Activated CD4-positive, alpha-beta T cell treated with anti-CD3 and anti-CD28 coated beads, Interleukin-2, amount 50 U/mL, for 16 hours (primary cell): Measurements from ENCODE around the gene KANSL1.
"Not testable (repeated sequence)": the region's sequence is repeated elsewhere in the genome, so short reads cannot be mapped to it uniquely, and the experiment has no call there.

Source experiments
- DNase-seq: peaks from one replicate; pipeline ENCODE4 v3.0.0-alpha.2; 2020

KANSL1 gene, protein sequence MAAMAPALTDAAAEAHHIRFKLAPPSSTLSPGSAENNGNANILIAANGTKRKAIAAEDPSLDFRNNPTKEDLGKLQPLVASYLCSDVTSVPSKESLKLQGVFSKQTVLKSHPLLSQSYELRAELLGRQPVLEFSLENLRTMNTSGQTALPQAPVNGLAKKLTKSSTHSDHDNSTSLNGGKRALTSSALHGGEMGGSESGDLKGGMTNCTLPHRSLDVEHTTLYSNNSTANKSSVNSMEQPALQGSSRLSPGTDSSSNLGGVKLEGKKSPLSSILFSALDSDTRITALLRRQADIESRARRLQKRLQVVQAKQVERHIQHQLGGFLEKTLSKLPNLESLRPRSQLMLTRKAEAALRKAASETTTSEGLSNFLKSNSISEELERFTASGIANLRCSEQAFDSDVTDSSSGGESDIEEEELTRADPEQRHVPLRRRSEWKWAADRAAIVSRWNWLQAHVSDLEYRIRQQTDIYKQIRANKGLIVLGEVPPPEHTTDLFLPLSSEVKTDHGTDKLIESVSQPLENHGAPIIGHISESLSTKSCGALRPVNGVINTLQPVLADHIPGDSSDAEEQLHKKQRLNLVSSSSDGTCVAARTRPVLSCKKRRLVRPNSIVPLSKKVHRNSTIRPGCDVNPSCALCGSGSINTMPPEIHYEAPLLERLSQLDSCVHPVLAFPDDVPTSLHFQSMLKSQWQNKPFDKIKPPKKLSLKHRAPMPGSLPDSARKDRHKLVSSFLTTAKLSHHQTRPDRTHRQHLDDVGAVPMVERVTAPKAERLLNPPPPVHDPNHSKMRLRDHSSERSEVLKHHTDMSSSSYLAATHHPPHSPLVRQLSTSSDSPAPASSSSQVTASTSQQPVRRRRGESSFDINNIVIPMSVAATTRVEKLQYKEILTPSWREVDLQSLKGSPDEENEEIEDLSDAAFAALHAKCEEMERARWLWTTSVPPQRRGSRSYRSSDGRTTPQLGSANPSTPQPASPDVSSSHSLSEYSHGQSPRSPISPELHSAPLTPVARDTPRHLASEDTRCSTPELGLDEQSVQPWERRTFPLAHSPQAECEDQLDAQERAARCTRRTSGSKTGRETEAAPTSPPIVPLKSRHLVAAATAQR (N-terminal part only)

DNA sequence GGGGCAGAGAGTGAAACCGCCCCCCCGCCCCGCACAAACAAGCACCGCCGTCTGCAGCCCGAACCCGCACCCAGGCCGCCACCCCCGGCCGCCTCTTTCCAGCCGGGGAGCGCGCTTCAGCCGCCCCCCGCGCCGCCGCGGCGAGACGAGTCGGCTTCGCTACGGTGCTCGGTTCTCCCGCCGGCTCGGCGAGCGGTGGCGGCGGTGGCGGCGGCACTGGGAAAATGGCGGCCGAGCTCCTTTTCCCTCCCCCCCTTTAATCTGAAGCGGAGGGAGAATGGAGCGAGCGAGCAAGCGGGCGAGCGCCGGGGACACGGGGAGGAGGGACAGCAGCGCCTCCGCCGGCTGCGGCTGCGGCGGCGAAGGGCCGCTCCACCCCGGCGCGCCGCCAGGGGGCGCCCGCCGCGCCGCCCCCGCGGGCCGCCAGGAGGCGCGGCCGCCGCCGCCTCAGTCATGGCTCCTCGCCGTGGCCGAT lies at the start of gene KANSL1:
Gene KANSL1, minus strand, starts transcription at position 279 of the 475 bp plus-strand sequence. CDS start 21,286 bp downstream, outside the sequence.
- DNase-seq = peak; percentile 94

DNA sequence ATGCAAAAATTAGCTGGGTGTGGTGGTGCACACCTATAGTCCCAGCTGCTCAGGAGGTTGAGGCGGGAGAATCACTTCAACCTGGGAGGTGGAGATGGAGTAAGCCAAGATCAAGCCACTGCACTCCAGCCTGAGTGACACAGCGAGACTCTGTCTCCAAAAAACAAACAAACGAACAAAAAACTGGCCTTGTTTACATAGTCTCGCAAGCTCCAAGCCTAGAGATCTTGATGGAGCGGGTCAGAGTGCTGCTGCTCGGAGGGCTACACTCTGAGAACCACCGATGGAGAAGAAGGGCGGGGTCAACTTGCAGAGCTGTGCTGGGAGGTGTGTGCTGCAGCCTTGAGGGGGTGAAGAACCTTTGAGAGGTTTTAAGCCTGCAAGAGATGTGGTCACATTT lies 38.1 kb upstream of the KANSL1 start:
- DNase-seq = not testable (repeated sequence)

DNA sequence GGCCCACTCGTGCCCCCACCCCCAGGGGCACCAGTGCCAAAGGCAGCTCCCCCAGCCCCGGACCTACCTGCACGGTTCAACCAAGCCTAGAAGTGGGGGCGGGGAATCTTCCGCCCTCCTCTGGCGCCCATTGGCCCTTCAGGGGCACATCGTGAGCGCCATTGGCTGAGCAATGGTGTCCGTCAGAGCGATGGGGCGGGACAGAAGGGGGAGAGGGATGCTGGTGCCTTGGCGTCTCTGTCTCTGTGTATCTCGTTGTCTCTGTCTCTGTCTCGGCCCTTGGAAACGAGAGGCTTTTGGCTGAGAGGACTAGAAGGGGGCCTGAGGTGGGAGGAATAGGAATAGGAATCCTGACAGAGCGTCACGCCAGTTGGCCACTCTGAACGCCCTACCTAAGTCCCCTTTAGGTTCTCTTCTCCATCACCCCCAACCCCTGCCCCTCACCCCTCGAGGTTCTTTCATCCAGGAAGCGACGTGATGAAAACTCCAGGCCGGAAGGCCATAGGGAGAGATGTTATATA lies 32.1 kb upstream of the KANSL1 start:
- DNase-seq = peak; percentile 97

DNA sequence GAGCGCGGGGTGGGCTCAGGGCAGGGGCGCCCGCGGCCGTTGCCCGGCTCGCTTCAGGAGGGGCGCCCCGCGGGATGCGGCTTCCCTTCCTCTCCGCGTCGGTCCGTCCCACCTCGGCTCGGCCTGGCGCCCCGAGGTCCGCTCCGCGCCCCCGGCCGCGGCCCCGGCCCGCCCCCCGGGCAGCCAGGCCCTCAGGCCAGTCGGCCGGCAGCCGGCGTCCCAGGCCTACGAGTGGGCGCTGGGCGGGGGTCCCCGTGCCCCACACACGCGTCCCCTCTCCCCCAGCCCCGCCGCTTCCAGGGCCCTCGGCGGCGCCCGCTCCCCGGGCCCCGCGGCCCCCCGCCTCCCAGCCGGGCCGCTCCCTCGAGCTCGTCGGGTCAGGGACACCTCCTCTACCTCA lies 31.6 kb upstream of the KANSL1 start:
- not testable (repeated sequence) for DNase-seq

- DNase-seq = peak; percentile 15
Measured at GRCh38 chr17:46223041-46223440, 29.8 kb upstream of the KANSL1 start.

GRCh38 chr17:46216682-46217081 lies 23.5 kb upstream of the KANSL1 start:
- no peak for DNase-seq

- peak; percentile 71 for DNase-seq
Measured at GRCh38 chr17:46212634-46213435, 19.6 kb upstream of the KANSL1 start.

DNA sequence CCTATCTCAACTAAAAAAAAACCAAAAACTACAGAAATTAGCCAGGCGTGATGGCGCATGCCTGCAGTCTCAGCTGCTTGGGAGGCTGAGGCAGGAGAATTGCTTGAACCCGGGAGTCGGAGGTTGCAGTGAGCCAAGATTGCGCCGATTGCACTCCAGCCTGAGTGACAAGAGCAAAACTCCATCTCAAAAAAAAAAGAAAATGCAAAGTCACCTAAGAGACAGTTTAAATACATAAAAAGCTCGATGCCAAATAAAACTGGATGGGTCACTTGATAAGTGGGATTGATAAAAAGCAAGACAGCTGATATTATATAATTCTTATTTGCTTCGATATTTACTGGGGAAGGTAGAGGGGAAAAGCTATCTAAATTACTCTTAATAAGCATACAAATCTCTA lies 15.8 kb upstream of the KANSL1 start:
- DNase-seq = no peak

GRCh38 chr17:46205975-46206374 lies 12.7 kb upstream of the KANSL1 start:
- DNase-seq = no peak

DNA sequence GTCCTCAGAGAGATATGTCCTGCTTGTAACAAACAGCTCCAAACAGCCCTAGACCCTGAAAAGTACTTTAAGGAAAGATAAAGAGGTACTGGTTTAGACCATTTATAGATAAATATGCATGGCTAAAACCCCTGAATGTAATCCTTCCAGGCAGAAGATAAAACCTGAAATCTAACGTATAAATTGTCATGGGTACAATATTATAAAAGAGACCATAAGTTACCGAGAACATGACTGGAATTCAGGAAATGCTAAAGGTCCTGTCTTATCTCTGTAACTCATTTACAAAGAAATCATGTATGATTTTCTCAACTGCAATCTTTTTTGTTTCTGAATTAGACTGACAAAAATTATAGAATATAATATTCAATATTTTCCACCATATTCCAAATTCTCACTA lies 9.2 kb upstream of the KANSL1 start:
- DNase-seq = no peak

GRCh38 chr17:46201491-46201890 lies 8.3 kb upstream of the KANSL1 start:
- no peak for DNase-seq

DNA sequence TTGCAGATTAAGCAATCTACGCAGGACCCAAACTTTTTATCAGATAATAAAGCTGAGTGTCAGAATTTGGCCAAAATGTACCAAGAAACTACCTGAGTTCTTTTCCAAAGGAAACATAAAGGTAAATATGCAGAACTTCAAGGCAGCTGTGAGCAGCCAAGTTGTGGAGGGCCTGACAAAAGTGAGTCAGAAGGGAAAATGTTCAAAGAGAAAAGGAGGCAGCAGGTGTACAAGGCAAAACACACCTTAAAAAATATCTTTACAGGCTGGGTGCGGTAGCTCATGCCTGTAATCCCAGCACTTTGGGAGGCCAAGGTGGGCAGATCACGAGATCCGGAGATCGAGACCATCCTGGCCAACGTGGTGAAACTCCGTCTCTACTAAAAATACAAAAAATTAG lies 7.0 kb upstream of the KANSL1 start:
- no peak for DNase-seq

GRCh38 chr17:46199379-46199778 lies 6.2 kb upstream of the KANSL1 start:
- DNase-seq = no peak

DNA sequence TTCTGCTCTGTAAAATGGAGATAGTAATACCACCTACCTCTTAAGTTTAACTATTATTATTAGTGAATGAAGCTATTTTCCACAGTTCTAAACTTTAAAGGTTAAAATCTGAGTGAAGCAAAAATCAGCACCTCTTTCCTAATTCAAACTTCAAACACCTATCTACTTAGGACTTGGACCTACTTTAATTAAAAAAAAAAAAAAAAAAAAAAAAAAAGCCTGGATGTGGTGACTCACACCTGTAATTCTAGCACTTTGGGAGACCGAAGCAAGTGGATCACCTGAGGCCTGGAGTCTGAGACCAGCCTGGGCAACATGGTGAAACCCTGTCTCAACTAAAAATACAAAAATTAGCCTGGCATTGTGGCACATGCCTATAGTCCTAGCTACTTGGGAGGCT lies 5.0 kb upstream of the KANSL1 start:
- no peak for DNase-seq

DNA sequence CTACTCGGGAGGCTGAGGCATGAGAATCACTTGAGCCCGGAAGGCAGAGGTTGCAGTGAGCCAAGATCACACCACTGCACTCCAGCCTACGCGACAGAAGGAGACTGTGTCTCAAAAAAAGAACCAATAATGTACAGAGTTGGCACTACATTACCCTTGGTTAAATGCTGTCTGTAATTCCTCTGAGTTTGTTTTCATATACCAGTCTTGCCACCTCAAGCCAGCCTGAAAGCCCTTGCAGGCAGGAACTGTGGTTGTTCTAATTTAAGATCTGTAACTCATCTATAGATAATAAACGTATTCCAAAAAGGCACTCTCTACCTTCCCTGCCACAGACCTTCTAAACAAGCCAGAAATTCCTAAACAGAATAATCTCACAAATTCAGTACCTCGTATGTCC lies 4.3 kb upstream of the KANSL1 start:
- no peak for DNase-seq

GRCh38 chr17:46195939-46196716 lies 2.9 kb upstream of the KANSL1 start:
- no peak for DNase-seq

DNA sequence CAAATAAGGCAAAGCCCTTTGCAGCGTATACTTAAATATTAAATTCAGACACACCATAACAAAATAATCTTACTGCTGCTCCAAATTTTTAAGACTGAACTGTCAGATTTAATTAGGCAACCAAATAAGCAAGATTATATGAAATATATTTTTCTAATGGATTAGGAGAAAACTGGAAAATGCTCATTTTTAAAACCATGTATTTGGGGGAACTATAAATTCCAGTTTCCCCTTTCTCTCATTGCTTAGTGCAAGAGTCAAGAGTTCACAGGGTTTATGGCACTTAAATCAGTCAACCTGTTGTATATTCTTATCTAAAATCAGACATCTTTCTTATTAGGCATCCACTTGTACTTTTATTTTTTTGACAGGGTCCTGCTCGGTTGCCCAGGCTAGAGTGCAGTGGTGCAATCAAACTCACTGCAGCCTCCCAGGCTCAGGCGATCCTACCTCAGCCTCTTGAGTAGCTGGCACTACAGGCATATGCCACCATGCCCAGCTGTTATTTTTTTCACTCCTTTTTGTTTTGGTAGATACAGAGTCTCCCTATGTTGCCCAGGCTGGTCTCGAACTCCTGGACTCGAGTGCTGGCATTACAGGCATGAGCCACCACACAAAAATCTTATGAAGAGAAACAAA lies 2.1 kb upstream of the KANSL1 start:
- DNase-seq = no peak

DNA sequence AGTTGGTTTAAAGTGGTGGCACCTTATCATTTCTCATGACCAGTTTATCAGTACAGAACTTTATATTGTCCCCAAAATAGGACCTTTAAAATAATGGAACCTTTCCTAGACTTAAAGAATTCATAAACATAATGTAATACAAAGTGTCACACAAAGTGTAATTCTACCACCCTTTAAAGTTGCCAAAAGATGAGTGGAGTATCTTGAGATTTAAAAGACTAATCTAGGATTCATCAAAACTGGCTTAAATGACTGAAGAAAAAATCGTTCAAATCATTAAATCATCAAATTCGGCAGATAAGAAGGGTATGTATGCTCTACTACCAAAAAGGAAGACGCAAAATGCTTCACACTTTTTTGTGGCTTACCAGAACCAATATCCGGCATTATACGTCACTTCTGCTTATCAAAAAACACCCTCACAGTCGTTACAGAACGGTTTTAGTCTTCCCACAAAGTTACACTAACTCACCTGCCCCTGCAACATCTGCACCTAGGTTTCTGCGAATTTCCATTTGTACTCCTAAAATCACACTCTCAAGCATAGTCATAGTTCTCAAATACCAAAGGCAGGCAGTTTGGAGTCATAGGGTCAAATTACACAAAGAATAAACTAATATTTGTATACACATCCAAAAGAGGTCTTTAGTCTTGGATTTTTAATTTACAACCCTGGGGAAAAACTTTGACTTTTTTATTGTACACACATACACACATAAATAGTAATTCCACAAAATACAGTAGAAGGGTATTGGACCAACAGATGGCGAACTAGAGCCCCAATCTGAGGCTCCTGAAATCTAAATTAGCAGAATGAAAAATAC lies 1.4 kb upstream of the KANSL1 start:
- peak; percentile 91 for DNase-seq

DNA sequence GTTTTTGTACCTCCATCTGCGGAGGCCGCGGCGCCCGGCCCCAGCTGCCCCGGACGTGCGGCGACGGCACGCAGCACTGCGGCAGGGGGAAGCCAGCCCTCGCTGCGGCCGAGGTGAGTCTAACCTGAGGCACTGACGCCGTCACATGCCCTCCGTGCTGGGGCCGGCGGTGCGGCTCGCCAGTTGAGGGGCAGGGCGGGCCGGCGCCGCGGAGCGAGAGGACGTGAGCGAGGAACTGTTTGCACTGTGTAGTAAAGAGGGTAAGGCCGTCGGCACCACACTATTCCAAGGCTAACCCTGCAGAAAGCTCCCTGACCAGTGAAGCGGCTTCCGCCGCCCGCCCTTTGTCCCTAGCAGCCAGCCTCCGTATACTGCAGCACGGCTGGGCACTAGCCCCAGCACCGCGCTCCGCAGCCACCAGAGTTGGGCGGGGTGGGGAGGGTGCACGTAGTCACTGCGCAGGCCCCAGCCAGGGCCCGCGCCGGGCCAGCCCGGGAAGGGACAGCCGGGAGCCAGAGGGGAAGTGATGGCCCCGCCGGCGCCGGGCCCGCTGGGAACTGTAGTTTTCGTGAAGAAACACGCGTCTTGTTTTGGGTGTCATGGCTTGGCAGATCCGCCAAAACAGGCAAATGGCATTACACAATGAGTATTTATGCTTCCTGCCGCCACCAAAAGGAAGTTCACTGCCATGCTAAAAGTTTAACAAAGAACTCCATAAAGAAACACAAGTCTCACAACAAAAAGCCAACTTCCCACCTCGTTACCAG lies 580 bp upstream of the KANSL1 start:
- peak; percentile 98 for DNase-seq
